ENCODE data around the gene SBSN. TPM values are rescaled to one million over a fixed set of nuclear protein-coding genes. Genes with fewer than 3 reads are reported as not detected.

Gene SBSN
- total RNA-seq, 4 donors from 2014 or later, result 1.0 TPM; not detected in 3

DNA sequence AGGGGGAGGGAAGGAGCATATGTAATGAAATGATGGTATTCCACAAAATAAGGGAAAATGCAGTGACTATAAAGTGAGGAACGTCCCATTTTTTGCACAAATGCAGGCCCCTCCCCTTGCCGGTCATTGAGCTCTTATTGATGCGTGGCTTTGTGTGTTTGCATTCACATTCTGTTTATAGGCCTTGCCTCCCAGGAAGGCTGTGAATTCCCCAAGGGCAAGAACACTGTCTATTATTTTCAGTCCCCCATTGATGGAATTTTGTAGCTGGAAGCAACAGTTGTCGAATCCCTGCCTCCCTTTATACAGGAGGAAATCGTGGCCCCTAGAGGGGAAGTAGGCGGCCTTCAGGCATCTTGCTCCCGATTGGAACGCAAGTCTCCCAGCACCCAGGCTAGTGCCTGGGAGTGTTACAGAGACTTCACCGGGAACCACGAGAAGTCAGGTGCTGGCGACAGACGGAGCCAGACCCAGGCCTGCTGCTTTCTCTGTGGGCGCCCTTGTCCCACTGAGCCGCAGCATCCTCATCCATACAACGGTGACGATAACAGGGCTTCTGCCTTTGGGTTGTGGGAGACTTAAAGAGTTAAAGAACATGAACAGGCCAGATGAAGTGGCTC is 6.9 kb downstream of the SBSN start:
- no peak for DNase-seq
- no peaks in the 10 kb centered on the region for H3K27me3 ChIP-seq
- no peaks in the 10 kb centered on the region for H3K4me1 ChIP-seq
- H3K9me3 ChIP-seq, result no peaks in the 10 kb centered on the region
- H3K27ac ChIP-seq, result no peak overlapping the region
- TF ChIP-seq POLR2A (IDR thresholded peaks at IDR 0.05) (no peak), CTCF (IDR thresholded peaks at IDR 0.05) (no peak)
- H3K36me3 ChIP-seq, result no peaks in the 10 kb centered on the region
- H3K4me3 ChIP-seq, result no peak overlapping the region

DNA sequence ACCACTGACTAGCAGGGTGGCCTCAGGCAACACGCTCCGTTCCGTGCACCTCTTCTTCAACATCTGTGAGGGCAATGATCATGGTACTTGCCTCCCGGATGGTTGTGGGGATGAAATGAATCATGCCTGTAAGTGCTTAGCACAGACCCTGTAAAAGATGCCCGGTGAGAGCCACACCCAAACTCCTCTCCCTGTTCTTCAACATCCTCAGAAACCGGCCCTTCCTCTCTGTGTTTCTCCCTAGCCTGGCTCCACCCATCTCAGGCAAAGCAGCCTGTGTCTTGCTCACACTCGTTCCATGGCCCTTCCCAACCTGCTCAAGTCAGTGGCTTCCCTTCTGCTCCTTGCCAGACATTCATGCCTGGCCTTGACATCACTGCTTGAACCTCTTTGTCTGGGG is 8.8 kb downstream of the SBSN start:
- H3K4me3 ChIP-seq, result no peak overlapping the region
- H3K9me3 ChIP-seq, result no peaks in the 10 kb centered on the region
- no peaks in the 10 kb centered on the region for H3K27me3 ChIP-seq
- no peak overlapping the region for H3K27ac ChIP-seq
- no peaks in the 10 kb centered on the region for H3K4me1 ChIP-seq
- H3K36me3 ChIP-seq, result no peaks in the 10 kb centered on the region
- TF ChIP-seq POLR2A (IDR thresholded peaks at IDR 0.05), result no peak
- DNase-seq, result no peak

GRCh38 chr19:35518313-35518712 is 9.8 kb downstream of the SBSN start:
- Histone ChIP-seq H3K9me3 (no peaks in the 10 kb centered on the region), H3K4me1 (no peaks in the 10 kb centered on the region), H3K27me3 (no peaks in the 10 kb centered on the region), H3K4me3 (no peak overlapping the region), H3K27ac (no peak overlapping the region), H3K36me3 (no peaks in the 10 kb centered on the region)
- no peak for DNase-seq
- TF ChIP-seq POLR2A (IDR thresholded peaks at IDR 0.05) (no peak), CTCF (IDR thresholded peaks at IDR 0.05) (no peak)

- Histone ChIP-seq H3K27ac (no peak overlapping the region), H3K9me3 (no peaks in the 10 kb centered on the region)
Observed at GRCh38 chr19:35517342-35517741, 10.8 kb downstream of the SBSN start.

DNA sequence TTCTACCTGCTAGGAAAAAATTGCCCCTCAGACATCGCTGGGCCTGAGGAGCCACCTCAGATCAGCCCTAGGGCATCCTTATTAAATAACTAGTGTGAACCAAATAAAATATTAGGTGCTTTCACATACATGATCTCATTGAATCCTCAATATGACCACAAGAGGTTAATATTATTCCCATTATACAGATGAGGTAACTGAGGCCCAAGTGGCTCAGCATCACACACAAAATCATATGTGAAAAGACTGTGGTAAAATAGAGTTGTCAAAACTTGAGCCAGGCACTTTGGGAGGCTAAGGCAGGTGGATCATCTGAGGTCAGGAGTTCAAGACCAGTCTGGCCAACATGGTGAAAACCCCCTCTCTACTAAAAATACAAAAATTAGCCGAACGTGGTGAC is 11.8 kb downstream of the SBSN start:
- no peak overlapping the region for H3K4me3 ChIP-seq
- no peaks in the 10 kb centered on the region for H3K27me3 ChIP-seq
- no peaks in the 10 kb centered on the region for H3K36me3 ChIP-seq
- DNase-seq, result no peak
- H3K4me1 ChIP-seq, result no peaks in the 10 kb centered on the region
- H3K9me3 ChIP-seq, result no peaks in the 10 kb centered on the region
- TF ChIP-seq CTCF (IDR thresholded peaks at IDR 0.05), result no peak
- TF ChIP-seq POLR2A (IDR thresholded peaks at IDR 0.05), result no peak
- H3K27ac ChIP-seq, result no peak overlapping the region

More at GRCh38 chr19:35517342-35517741, 10.8 kb downstream of the SBSN start:
- no peak for DNase-seq
- TF ChIP-seq CTCF (IDR thresholded peaks at IDR 0.05) (no peak), POLR2A (IDR thresholded peaks at IDR 0.05) (no peak)
- H3K27me3 ChIP-seq, result no peaks in the 10 kb centered on the region
- H3K36me3 ChIP-seq, result no peaks in the 10 kb centered on the region
- no peak overlapping the region for H3K4me3 ChIP-seq
- no peaks in the 10 kb centered on the region for H3K4me1 ChIP-seq

GRCh38 chr19:35514282-35514809 is 13.8 kb downstream of the SBSN start:
- H3K36me3 ChIP-seq, result no peaks in the 10 kb centered on the region
- no peak for DNase-seq
- no peaks in the 10 kb centered on the region for H3K27me3 ChIP-seq

More at GRCh38 chr19:35514282-35514809, 13.8 kb downstream of the SBSN start:
- Histone ChIP-seq H3K4me3 (no peak overlapping the region), H3K9me3 (no peaks in the 10 kb centered on the region), H3K27ac (no peak overlapping the region), H3K4me1 (peaks cover 0 to 13% (median 3%) of the 10 kb centered on the region in 4 donors)
- TF ChIP-seq CTCF (IDR thresholded peaks at IDR 0.05) (no peak), POLR2A (IDR thresholded peaks at IDR 0.05) (no peak)
